Central memory CD4-positive, alpha-beta T cell (primary cell): ENCODE measurements around the gene ADPRS.

Experiments used
- DNase-seq: peaks from one replicate; pipeline ENCODE4 v3.0.0; 2022

Gene ADPRS

DNA sequence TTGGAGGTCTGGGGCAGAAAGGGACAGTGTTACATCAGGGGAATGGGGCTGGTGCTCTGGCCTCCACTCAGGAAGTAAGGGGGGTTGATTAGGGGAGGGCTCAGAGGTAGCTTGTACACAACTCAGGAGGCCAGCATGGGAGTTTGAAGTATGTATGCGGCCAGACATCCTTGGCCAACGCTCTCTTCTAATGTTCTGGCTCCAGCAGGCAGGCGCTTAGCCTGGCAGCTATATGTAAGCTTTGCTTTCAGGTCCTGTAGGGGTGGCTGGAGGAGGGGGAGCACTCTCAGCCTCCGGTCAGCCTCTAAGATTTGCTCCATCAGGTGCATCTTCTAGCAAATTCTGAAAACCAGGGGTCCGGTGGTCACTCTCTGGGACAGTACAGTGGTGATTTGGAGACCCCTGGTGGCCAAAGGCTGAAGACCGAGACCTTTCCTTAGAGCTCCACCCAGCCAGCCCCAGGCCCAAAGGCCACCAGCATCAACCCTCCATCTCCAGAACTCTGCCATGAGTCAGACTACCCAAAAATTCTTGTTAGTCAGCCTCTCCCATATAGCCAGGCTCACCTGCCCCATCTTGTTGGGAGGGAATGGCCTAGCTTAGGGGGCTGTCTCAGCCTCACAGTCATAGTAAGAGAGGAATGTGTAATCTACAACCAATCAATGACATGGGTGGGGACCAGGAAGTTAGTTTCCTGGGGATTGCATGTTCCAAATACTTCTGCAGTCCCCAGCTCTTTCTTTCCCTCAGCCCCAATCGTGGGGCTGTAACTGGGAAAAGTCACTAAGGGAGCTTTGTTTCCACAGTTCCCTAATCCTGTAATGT is 46.0 kb downstream of the ADPRS start:
- DNase-seq = no peak

DNA sequence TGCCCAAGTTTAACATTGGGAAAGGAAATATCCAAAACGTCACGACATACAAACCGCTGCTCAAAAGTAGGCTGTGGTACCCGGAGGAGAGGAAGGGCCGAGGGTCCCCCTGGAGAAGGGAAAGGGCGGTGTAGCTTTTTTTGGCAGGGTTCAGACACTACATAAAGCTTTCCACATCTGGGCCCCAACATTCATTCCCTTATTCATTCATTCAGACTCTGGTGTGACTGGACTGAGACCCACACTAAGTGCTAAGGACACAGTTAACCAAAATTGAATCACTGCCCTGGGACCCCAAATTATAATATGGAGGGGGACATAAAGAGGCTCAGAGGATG is 46.6 kb downstream of the ADPRS start:
- no peak for DNase-seq

DNA sequence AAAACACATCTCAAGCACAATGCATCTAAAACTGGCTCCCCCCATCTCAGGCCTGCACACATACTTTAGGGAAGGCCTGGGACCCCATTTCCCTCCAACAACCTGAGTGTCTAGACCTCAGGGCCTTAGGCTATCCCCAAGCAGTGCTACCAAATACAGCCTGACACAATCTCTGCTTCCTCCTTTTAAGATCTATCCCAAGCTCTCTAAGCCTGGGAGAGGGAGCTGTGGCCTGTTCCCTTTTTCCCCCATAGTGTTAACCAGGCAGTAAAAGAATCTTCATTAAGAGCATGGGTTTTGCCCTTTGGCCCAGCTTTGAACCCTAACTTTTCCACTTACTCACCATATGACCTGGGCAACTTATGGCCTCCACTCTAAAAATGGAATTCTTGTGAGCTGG is 47.1 kb downstream of the ADPRS start:
- no peak for DNase-seq

DNA sequence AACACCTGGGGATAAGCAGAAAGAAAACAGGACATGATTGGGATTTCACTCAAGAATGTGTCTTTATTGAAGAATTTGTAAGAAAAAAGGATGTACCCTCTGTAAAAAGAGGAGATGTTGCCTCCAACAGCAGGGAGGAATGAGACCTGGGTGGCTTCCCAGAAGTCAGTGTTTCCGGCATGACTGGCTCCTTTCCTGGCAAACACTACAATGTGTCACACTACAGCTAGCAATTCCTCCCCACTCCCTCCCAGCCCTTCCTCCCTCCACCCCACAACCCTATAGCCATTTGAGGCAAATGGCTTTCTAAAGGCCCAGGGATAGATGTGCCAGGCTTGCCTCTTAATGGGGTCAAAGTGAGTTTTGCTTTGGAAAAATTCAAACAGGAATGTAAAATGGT is 47.8 kb downstream of the ADPRS start:
- DNase-seq = no peak

DNA sequence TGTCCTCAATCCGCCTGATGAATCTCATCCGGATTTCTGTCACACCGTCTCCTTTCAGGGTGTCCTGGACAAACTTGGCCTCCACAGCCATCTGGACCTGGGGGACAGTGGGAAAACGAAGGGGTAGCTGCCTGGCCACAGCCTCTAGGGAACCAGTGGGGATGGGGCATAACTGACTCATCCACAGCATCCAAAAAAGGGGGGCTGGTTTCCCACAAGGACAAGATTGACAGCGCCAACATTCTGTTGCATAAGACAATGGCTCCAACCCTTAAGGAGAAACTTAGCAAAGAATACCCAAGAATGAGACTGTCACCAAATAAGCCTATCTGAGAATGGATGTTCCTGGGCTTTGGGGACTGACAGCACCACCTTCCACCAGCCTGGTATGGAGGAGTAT is 48.5 kb downstream of the ADPRS start:
- no peak for DNase-seq

DNA sequence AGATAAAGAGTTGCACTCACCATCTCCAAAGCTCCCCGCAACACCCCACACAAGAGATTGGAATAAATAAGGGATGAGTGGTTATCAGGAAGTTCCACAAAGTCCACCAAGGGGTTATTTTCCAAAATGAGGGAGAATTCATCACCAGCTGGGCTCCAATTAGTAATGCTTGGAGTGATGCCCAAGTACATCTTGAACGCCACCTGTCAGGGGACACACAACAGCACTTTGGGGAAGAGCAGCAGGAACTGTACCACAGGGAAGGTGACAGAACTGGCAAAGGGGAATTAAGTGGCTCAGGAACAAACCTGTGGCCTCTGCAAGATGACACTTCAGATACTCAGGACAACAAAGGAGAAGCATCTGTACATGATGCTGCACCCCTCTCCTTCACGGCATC is 49.1 kb downstream of the ADPRS start:
- DNase-seq = no peak

DNA sequence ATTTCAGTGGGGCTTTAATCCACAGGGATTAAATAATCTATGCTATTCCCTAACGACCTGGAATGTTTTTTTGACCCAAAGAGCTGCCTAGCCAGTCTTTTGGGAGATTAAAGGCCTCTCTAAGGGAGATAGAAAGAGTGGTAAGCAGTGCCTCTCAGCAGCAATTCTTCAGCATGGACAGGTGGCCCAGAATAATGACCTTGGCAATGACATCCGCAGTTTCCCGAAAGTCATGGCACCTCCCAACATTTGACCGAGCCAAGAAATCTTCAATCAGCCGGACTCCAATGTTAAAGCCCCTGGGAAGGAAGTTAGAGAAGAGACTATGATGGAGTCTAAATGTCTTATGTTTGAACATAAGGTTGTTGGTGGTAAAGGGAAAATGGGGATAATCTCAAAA is 50.8 kb downstream of the ADPRS start:
- no peak for DNase-seq

DNA sequence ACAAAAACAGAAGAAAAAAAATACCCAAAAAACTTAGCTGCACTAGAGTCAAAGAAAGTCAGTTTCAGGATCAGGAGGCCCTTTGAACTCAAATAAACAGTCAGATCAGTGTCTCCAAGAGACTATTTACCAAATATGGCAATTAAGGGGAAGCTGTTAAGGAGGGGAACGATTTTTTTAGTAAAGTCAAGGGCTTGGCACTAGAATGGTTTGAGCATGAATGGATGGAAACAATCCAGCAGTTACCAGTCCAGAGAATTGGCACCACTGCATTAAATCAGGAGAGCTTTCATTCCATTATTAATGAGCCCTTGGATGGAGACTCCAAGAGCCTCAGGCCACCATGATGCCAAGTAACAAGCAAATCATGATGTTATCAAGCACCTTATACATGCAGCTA is 53.4 kb downstream of the ADPRS start:
- no peak for DNase-seq

DNA sequence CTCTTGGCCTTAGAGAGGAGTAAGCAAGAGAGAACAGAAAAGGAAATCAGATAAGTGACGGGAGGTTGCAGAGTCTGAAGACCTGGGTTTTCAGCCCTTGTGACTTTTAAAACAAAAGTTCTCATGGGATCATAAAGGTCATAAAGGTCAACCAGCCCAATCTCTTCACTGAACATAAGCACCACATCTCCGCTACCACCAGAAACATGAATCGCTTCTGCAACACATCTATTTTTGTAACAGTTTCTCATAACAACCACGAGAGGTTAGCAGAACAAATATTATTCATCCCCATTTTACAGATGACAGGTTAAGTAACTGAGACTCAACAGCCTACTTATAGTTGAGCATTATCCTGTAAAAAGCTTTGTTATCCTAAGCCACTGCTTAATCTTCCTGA is 54.7 kb downstream of the ADPRS start:
- DNase-seq = no peak
